Stimulated activated CD4-positive, alpha-beta T cell treated with anti-CD3 and anti-CD28 coated beads, Interleukin-1b, Interleukin-23, amount 100 ng/mL, for 48 hours (primary cell): Measurements from ENCODE around the gene ZFP28.

Experiments used
- DNase-seq: peaks from one replicate; pipeline ENCODE4 v3.0.0-alpha.2; 2020

The ZFP28 gene

DNA sequence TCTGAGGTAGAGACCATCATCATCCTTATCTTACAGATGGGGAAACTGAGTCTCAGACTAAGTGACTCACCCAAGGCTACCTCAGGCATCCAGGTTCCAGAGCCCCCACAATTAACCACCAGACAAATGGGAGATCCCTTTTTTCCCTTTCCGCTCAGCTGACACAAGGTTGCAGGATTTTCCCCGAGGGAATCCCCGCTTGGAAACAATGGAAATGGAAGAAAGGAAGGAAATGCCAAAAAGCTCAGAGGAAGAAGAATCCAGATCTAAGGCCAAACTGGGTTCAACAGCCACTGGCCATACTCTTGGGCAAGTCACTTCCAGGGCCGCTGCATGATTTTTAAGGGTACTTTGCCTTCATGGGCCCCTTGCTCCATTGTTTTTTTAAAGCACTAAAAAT lies 57.9 kb downstream of the ZFP28 start:
- no peak for DNase-seq

GRCh38 chr19:56597696-56598095 lies 58.9 kb downstream of the ZFP28 start:
- no peak for DNase-seq

DNA sequence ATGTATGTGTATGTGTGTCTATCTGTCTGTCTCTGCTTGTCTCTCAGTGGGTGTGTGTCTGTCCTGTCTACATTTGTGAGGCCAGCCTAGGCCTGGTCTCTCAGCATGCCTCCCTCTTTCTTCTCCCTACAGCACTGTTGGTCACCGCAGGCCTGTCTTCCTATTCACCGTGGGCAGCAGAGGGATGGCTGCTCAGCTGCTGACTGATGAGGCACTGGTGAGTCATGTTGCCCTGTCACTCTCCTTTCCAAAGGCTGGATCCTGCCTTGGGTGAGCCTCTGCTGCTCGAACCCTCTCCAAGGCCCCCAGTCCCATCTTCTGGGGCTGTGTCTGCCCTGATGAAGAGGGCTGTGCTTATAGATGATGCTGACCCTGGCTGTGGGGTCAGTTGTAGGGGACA lies 62.6 kb downstream of the ZFP28 start:
- no peak for DNase-seq

GRCh38 chr19:56603829-56604228 lies 65.1 kb downstream of the ZFP28 start:
- DNase-seq: no peak
